ENCODE data around the gene ENO2. TPM values are rescaled to one million over a fixed set of nuclear protein-coding genes. Genes with fewer than 3 reads are reported as not detected.

The ENO2 gene
- total RNA-seq, 4 donors from 2014 or later: 14.0 to 25.8 (median 15.9) TPM

DNA sequence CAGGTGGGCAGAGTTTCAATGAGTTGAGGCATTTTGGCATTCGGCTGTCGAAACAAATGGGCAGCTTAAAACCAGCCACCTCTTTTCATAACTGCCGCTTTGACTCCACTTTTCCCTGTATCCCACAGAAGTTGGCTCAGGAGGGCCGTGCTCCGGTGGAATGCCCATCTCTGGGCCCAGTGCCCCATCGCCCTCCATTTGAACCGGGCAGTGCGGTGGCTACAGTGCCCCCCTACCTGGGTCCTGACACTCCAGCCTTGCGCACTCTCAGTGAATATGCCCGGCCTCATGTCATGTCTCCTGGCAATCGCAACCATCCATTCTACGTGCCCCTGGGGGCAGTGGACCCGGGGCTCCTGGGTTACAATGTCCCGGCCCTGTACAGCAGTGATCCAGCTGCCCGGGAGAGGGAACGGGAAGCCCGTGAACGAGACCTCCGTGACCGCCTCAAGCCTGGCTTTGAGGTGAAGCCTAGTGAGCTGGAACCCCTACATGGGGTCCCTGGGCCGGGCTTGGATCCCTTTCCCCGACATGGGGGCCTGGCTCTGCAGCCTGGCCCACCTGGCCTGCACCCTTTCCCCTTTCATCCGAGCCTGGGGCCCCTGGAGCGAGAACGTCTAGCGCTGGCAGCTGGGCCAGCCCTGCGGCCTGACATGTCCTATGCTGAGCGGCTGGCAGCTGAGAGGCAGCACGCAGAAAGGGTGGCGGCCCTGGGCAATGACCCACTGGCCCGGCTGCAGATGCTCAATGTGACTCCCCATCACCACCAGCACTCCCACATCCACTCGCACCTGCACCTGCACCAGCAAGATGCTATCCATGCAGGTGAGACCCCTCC is 24.2 kb downstream of the ENO2 start:
- Histone ChIP-seq H3K9me3 (no peaks in the 10 kb centered on the region), H3K36me3 (peaks cover 0 to 62% (median 9%) of the 10 kb centered on the region in 3 donors), H3K27ac (peak overlapping the region; percentile 91 to 96 (median 92)), H3K4me1 (peaks cover 0 to 74% (median 29%) of the 10 kb centered on the region in 4 donors), H3K27me3 (no peaks in the 10 kb centered on the region), H3K4me3 (peak overlapping the region in 3 of 4 donors; percentile 60 to 80 (median 62))
- WGBS, 2 donors: 73 to 76% methylated on average over 23 to 32 of the region's 32 CpGs
- no peak for DNase-seq (ENCODE audit: low spot score in 2 of 2)
- TF ChIP-seq POLR2A (IDR thresholded peaks at IDR 0.05): no peak
- no peak for TF ChIP-seq CTCF (IDR thresholded peaks at IDR 0.05)
- no peak for TF ChIP-seq EP300 (IDR thresholded peaks at IDR 0.05)

- Histone ChIP-seq H3K36me3 (peaks cover 0 to 56% (median 9%) of the 10 kb centered on the region in 3 donors), H3K9me3 (no peaks in the 10 kb centered on the region), H3K27ac (peak overlapping the region in 2 of 4 donors; percentile 91 to 96), H3K27me3 (no peaks in the 10 kb centered on the region), H3K4me1 (peaks cover 0 to 69% (median 26%) of the 10 kb centered on the region in 4 donors), H3K4me3 (no peak overlapping the region)
- no peak for DNase-seq (ENCODE audit: low spot score in 2 of 2)
- WGBS, 2 donors: 66 to 72% methylated on average over 2 of the region's 2 CpGs
- no peak for TF ChIP-seq CTCF (IDR thresholded peaks at IDR 0.05)
- TF ChIP-seq POLR2A (IDR thresholded peaks at IDR 0.05): no peak
- TF ChIP-seq EP300 (IDR thresholded peaks at IDR 0.05): no peak
Observed at GRCh38 chr12:6939191-6939540, 24.8 kb downstream of the ENO2 start.

GRCh38 chr12:6941267-6941666 is 26.9 kb downstream of the ENO2 start:
- no peaks in the 10 kb centered on the region for H3K9me3 ChIP-seq
- no peak for TF ChIP-seq CTCF (IDR thresholded peaks at IDR 0.05)
- peak in 1 of 2 donors; percentile 9 for TF ChIP-seq EP300 (IDR thresholded peaks at IDR 0.05)
- peaks cover 0 to 64% (median 36%) of the 10 kb centered on the region in 4 donors for H3K4me1 ChIP-seq
- no peak for DNase-seq (ENCODE audit: low spot score in 2 of 2)
- WGBS, 2 donors: 83 to 84% methylated on average over 11 of the region's 12 CpGs
- peak overlapping the region in 1 of 4 donors; percentile 98 for H3K27ac ChIP-seq
- H3K4me3 ChIP-seq: no peak overlapping the region
- no peaks in the 10 kb centered on the region for H3K27me3 ChIP-seq
- peaks cover 0 to 43% (median 3%) of the 10 kb centered on the region in 3 donors for H3K36me3 ChIP-seq

DNA sequence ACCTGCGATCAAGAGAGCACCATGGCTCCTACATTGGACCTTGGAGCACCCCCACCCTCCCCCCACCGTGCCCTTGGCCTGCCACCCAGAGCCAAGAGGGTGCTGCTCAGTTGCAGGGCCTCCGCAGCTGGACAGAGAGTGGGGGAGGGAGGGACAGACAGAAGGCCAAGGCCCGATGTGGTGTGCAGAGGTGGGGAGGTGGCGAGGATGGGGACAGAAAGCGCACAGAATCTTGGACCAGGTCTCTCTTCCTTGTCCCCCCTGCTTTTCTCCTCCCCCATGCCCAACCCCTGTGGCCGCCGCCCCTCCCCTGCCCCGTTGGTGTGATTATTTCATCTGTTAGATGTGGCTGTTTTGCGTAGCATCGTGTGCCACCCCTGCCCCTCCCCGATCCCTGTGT is 27.4 kb downstream of the ENO2 start:
- peaks cover 0 to 42% (median 3%) of the 10 kb centered on the region in 3 donors for H3K36me3 ChIP-seq
- H3K4me1 ChIP-seq: peaks cover 0 to 66% (median 38%) of the 10 kb centered on the region in 4 donors
- no peak overlapping the region for H3K4me3 ChIP-seq
- no peak for TF ChIP-seq CTCF (IDR thresholded peaks at IDR 0.05)
- no peak for TF ChIP-seq EP300 (IDR thresholded peaks at IDR 0.05)
- no peak for TF ChIP-seq POLR2A (IDR thresholded peaks at IDR 0.05)
- WGBS, 2 donors: 75% methylated on average over 12 of the region's 12 CpGs
- peak overlapping the region in 3 of 4 donors; percentile 89 to 98 (median 96) for H3K27ac ChIP-seq
- no peak for DNase-seq (ENCODE audit: low spot score in 2 of 2)
- no peaks in the 10 kb centered on the region for H3K9me3 ChIP-seq
- no peaks in the 10 kb centered on the region for H3K27me3 ChIP-seq

DNA sequence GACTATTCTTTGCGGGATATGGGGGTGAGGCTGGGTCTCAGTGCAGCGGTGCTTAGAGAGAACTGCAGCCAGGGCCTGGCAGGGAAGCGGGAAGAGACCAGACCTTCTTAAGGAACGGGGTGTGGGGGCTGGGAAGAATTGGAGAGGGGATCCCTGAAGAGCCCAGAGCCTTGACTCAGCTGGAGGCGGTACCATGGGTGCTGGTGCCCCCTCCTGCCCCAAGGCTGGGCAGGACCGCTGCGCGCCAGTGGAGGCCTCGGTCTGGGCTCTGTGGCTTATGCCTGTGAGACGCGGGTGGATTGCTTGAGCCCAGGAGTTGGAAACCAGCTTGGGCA is 27.9 kb downstream of the ENO2 start:
- no peaks in the 10 kb centered on the region for H3K9me3 ChIP-seq
- no peaks in the 10 kb centered on the region for H3K27me3 ChIP-seq
- peaks cover 0 to 66% (median 38%) of the 10 kb centered on the region in 4 donors for H3K4me1 ChIP-seq
- 68 to 84% methylated on average over 8 to 11 of the region's 11 CpGs for WGBS, 2 donors
- no peak overlapping the region for H3K4me3 ChIP-seq
- H3K27ac ChIP-seq: peak overlapping the region in 3 of 4 donors; percentile 89 to 98 (median 96)
- no peak for DNase-seq (ENCODE audit: low spot score in 2 of 2)
- peaks cover 0 to 47% (median 3%) of the 10 kb centered on the region in 3 donors for H3K36me3 ChIP-seq
- TF ChIP-seq EP300 (IDR thresholded peaks at IDR 0.05): no peak
- TF ChIP-seq POLR2A (IDR thresholded peaks at IDR 0.05): no peak
- no peak for TF ChIP-seq CTCF (IDR thresholded peaks at IDR 0.05)
